Measurements from ENCODE around the gene PLEKHF1.

- TF ChIP-seq, protein P1, sequence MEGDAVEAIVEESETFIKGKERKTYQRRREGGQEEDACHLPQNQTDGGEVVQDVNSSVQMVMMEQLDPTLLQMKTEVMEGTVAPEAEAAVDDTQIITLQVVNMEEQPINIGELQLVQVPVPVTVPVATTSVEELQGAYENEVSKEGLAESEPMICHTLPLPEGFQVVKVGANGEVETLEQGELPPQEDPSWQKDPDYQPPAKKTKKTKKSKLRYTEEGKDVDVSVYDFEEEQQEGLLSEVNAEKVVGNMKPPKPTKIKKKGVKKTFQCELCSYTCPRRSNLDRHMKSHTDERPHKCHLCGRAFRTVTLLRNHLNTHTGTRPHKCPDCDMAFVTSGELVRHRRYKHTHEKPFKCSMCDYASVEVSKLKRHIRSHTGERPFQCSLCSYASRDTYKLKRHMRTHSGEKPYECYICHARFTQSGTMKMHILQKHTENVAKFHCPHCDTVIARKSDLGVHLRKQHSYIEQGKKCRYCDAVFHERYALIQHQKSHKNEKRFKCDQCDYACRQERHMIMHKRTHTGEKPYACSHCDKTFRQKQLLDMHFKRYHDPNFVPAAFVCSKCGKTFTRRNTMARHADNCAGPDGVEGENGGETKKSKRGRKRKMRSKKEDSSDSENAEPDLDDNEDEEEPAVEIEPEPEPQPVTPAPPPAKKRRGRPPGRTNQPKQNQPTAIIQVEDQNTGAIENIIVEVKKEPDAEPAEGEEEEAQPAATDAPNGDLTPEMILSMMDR (IDR thresholded peaks at IDR 0.05), result no peak
- no peak for TF ChIP-seq POLR2A (IDR thresholded peaks at IDR 0.05)
Observed at GRCh38 chr19:29676586-29676985, 11.3 kb downstream of the PLEKHF1 start.
